A549 (cell line): ENCODE results near the gene GGTA1. TPM values are rescaled to one million over a fixed set of nuclear protein-coding genes. Genes with fewer than 3 reads are reported as not detected.

Experiments used
- ATAC-seq, 2 experiments: fragments of 200-7000 bp in 1 of 2; fragments of >200 bp in 1 of 2; cut with Nextera tagmentation in 1 of 2; cut with Tn5 transposase in 1 of 2; 3 replicates each; pipeline versions ENCODE4 v1.8.0 to v1.9.1; 2018 to 2020; ENCODE audit warnings: mild to moderate bottlenecking in 1 of 2, moderate library complexity in 1 of 2
- CTCF ChIA-PET: fragments of 300-600 bp; sonication (Branson Sonifier 250); formaldehyde crosslinking; extraction: SDS; loops from one replicate; lab custom pipeline; 2021; ENCODE audit warnings: antibody characterized with exemption, inconsistent platforms; lab: Yijun Ruan, JAX
- POLR2A ChIA-PET: fragments of 350-600 bp; formaldehyde crosslinking; extraction: SDS; loops from one replicate; lab custom pipeline; 2021; ENCODE audit warnings: antibody characterized with exemption, inconsistent platforms; lab: Yijun Ruan, JAX
- DNase-seq, 2 experiments: peaks; one replicate each; pipeline versions ENCODE4 v3.0.0 to v3.0.0-alpha.2; 2011 to 2016; ENCODE audit warnings: low read depth in 1 of 2, low spot score in 1 of 2
- FAIRE-seq: peaks from 2 replicates; lab custom pipeline; 2011; peaks lifted over from hg19 to GRCh38; lab: Jason Lieb, UNC
- H3K27ac ChIP-seq, 2 experiments: fragments of >200 bp; sonication (Bioruptor Twin); formaldehyde crosslinking; 3 replicates each; pipeline ENCODE4 v1.5.1; 2016 to 2017
- H3K4me1 ChIP-seq: fragments of >200 bp; sonication (Bioruptor Twin); formaldehyde crosslinking; 3 replicates; pipeline ENCODE4 v1.6.1; 2016
- H3K4me2 ChIP-seq: fragments of >200 bp; sonication (Bioruptor Twin); formaldehyde crosslinking; 3 replicates; pipeline ENCODE4 v1.6.1; 2016
- H3K4me3 ChIP-seq: fragments of >200 bp; sonication (Bioruptor Twin); formaldehyde crosslinking; 3 replicates; pipeline ENCODE4 v1.5.1; 2016
- H3K9me3 ChIP-seq: fragments of >200 bp; sonication (Bioruptor Twin); formaldehyde crosslinking; 3 replicates; pipeline ENCODE4 v1.6.1; 2016
- CEBPB ChIP-seq, 2 experiments: fragments of >200 bp in 1 of 2; sonication (Bioruptor Twin) in 1 of 2; formaldehyde crosslinking in 1 of 2; IDR thresholded peaks; 2 replicates each; pipeline ENCODE4 v1.6.1; 2012 to 2016
- EHF ChIP-seq: fragments of 250-450 bp; sonication (Bioruptor Pico); IDR thresholded peaks from 2 replicates; pipeline ENCODE4 v1.5.0; 2020; ENCODE audit warnings: mild to moderate bottlenecking
- EHMT2 ChIP-seq: fragments of 200-600 bp; sonication (generic); IDR thresholded peaks from 2 replicates; pipeline ENCODE4 v1.6.1; 2016; ENCODE audit warnings: antibody characterized with exemption, low read depth, mild to moderate bottlenecking, moderate library complexity
- ESRRA ChIP-seq: fragments of 150-350 bp; IDR thresholded peaks from 2 replicates; pipeline ENCODE4 v1.6.1; 2014; ENCODE audit warnings: mild to moderate bottlenecking, low read length, borderline replicate concordance
- GATA3 ChIP-seq: IDR thresholded peaks from 2 replicates; pipeline ENCODE4 v1.6.1; 2012; ENCODE audit warnings: borderline replicate concordance
- HOXB13 ChIP-seq: fragments of 250-450 bp; sonication (Bioruptor Pico); IDR thresholded peaks from 2 replicates; pipeline ENCODE4 v1.5.0; 2020; ENCODE audit warnings: low read depth, mild to moderate bottlenecking, moderate library complexity
- JUN ChIP-seq, 2 experiments: fragments of >200 bp; sonication (Bioruptor Twin); formaldehyde crosslinking; IDR thresholded peaks; 2 replicates in 1 of 2; 3 replicates in 1 of 2; pipeline ENCODE4 v1.6.1; 2016 to 2017
- KDM5A ChIP-seq: fragments of 200-600 bp; sonication (generic); IDR thresholded peaks from 2 replicates; pipeline ENCODE4 v1.6.1; 2016; ENCODE audit warnings: antibody characterized with exemption, mild to moderate bottlenecking
- MAFK ChIP-seq: fragments of 450-650 bp; IDR thresholded peaks from 2 replicates; pipeline ENCODE4 v1.6.1; 2014; ENCODE audit not compliant: partially characterized antibody
- MAZ ChIP-seq: fragments of 150-350 bp; IDR thresholded peaks from 2 replicates; pipeline ENCODE4 v1.6.1; 2014; ENCODE audit warnings: antibody characterized with exemption, low read depth, low read length, borderline replicate concordance
- NPAS2 ChIP-seq: fragments of 250-450 bp; sonication (Bioruptor Pico); IDR thresholded peaks from 2 replicates; pipeline ENCODE4 v1.8.0; 2022; ENCODE audit warnings: mild to moderate bottlenecking, moderate library complexity, borderline replicate concordance
- RFX5 ChIP-seq: fragments of 450-650 bp; IDR thresholded peaks from 2 replicates; pipeline ENCODE4 v1.7.1; 2014; ENCODE audit warnings: antibody characterized with exemption, mild to moderate bottlenecking, moderate library complexity
- RNF2 ChIP-seq: fragments of 200-600 bp; sonication (generic); IDR thresholded peaks from 2 replicates; pipeline ENCODE4 v1.6.1; 2016; ENCODE audit warnings: low read depth, mild to moderate bottlenecking, antibody characterized with exemption, moderate library complexity, borderline replicate concordance
- SMC3 ChIP-seq: fragments of >200 bp; sonication (Bioruptor Twin); formaldehyde crosslinking; IDR thresholded peaks from 3 replicates; pipeline ENCODE4 v1.6.1; 2018; ENCODE audit warnings: inconsistent platforms
- TFCP2L1 ChIP-seq: fragments of 250-450 bp; sonication (Bioruptor Pico); IDR thresholded peaks from 2 replicates; pipeline ENCODE4 v1.5.0; 2021; ENCODE audit warnings: mild to moderate bottlenecking
- ZNF302 ChIP-seq: fragments of 250-450 bp; sonication (Bioruptor Pico); IDR thresholded peaks from 2 replicates; pipeline ENCODE4 v1.9.0; 2021; ENCODE audit warnings: inconsistent platforms, mild to moderate bottlenecking, moderate library complexity
- ZSCAN20 ChIP-seq: fragments of 250-450 bp; sonication (Bioruptor Pico); IDR thresholded peaks from 2 replicates; pipeline ENCODE4 v1.8.0; 2022; ENCODE audit warnings: mild to moderate bottlenecking, moderate library complexity
- WGBS: methylation state at CpG from one replicate; pipeline ENCODE4 v1.1.6; 2017; ENCODE audit errors: missing lambda C conversion rate; 5-methylcytosine and 5-hydroxymethylcytosine counted together
- polyA plus RNA-seq, 4 experiments: library from polyadenylated mRNA; depleted of rRNA in 3 of 4; stranded (reverse); fragments of >200 nt; fragmentation: RNase III in 1 of 4; extraction: RNeasy Plus Mini Kit Qiagen cat#74134 plus additional on column Dnase treatment in 1 of 4; gene quantifications; 2 replicates in 3 of 4; 3 replicates in 1 of 4; pipeline ENCODE4 v1.2.3, GENCODE V29; 2011 to 2017
- TF ChIP-seq, protein P1 (sequence below): IDR thresholded peaks from 2 replicates; pipeline ENCODE4 v1.6.1; 2012
- TF ChIP-seq, protein P2 (sequence below): fragments of 450-650 bp; IDR thresholded peaks from 2 replicates; pipeline ENCODE4 v1.6.1; 2014; ENCODE audit warnings: antibody characterized with exemption

GGTA1 gene
- polyA plus RNA-seq, 2 of the 4 experiments (the other 2 are of a cell fraction) = 0.05 TPM; not detected in 1

DNA sequence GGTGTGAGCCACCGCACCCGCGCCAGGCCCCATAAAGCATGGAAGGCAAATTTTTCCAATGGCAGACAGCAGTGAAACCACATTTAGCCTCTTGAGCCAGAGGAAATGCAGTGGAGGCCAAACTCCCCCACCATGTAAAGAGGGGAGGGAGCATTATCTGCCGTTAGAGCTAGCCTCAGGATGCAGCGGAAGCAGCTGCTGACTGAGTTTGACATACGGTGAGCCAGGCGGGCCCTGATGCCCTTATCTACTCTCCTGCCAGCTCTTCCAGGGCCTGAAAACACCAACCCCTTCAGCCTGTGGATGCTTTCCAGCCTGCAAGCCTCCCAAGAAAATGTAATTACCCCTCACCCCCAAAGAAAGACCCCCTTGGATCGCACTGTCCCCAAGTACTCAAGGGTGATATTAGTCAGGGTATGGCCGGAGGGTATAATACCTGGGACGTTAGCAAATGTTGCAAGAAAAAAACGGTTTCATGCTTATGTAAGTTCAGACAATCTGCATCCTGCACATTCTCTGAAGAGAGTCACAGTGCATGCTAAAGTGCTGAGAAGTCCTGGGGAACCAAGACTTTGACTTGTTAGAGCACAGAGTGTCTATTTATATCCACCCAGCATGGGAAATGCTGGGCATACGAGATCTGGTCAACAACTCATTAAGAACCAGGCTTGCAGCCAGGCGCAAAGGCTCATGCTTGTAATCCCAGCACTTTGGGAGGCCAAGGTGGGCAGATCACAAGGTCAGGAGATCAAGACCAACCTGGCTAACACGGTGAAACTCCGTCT lies 11.3 kb upstream of the GGTA1 start (continued):
- TF ChIP-seq HOXB13 (CRISPR knock-in tag) = no peak
- TF ChIP-seq, all 56 proteins: peak for 0

- no peak overlapping the region for H3K27ac ChIP-seq
- TF ChIP-seq EHMT2 (no peak), ZSCAN20 (CRISPR knock-in tag) (no peak), NPAS2 (no peak), GATA3 (no peak), CEBPB (IDR thresholded peaks at IDR 0.05) (no peak), SMC3 (no peak), JUN (IDR thresholded peaks at IDR 0.05) (no peak), MAZ (no peak)
- TF ChIP-seq, protein P1, sequence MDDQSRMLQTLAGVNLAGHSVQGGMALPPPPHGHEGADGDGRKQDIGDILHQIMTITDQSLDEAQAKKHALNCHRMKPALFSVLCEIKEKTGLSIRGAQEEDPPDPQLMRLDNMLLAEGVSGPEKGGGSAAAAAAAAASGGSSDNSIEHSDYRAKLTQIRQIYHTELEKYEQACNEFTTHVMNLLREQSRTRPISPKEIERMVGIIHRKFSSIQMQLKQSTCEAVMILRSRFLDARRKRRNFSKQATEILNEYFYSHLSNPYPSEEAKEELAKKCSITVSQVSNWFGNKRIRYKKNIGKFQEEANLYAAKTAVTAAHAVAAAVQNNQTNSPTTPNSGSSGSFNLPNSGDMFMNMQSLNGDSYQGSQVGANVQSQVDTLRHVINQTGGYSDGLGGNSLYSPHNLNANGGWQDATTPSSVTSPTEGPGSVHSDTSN = no peak
- TF ChIP-seq, all 56 proteins: peak for 0
- FAIRE-seq = no peak
- Histone ChIP-seq H3K4me1 (no peaks in the 10 kb centered on the region), H3K4me2 (no peak overlapping the region), H3K4me3 (no peak overlapping the region), H3K9me3 (no peaks in the 10 kb centered on the region)
- CTCF ChIA-PET = interaction anchor here (0.7 to 1.5 kb wide), 2 partner anchors 26 to 221 kb away, joined by 3 read pairs; no protein-coding TSS in a partner anchor
- no peak for DNase-seq
- POLR2A ChIA-PET = no interaction called here
- no peak for ATAC-seq
- 89% methylated on average over 5 of the region's 5 CpGs for WGBS
These were observed 9.5 kb upstream of the GGTA1 start for GRCh38 chr9:121509180-121509579.

GRCh38 chr9:121508415-121508814 lies 8.8 kb upstream of the GGTA1 start:
- CTCF ChIA-PET = interaction anchor here (0.8 to 1.5 kb wide), 3 partner anchors 9 to 26 kb away, joined by 3 read pairs; no protein-coding TSS in a partner anchor
- no peaks in the 10 kb centered on the region for H3K9me3 ChIP-seq
- H3K4me3 ChIP-seq = no peak overlapping the region
- TF ChIP-seq KDM5A (no peak), RFX5 (no peak), SMC3 (no peak), RNF2 (no peak), ZNF302 (CRISPR knock-in tag) (no peak), EHF (CRISPR knock-in tag) (no peak), TFCP2L1 (CRISPR knock-in tag) (no peak)
- TF ChIP-seq, protein P2, sequence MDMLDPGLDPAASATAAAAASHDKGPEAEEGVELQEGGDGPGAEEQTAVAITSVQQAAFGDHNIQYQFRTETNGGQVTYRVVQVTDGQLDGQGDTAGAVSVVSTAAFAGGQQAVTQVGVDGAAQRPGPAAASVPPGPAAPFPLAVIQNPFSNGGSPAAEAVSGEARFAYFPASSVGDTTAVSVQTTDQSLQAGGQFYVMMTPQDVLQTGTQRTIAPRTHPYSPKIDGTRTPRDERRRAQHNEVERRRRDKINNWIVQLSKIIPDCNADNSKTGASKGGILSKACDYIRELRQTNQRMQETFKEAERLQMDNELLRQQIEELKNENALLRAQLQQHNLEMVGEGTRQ = no peak
- TF ChIP-seq, all 56 proteins: peak for 0
- no peak; a peak in 1 of 6 replicates for ATAC-seq
- no peak for FAIRE-seq
- H3K27ac ChIP-seq = no peak overlapping the region
- no peak for DNase-seq
- POLR2A ChIA-PET = interaction anchor here (0.7 kb wide), 1 partner anchor 38 kb away, joined by 5 read pairs; no protein-coding TSS in a partner anchor
- H3K4me1 ChIP-seq = no peaks in the 10 kb centered on the region
- H3K4me2 ChIP-seq = no peak overlapping the region

DNA sequence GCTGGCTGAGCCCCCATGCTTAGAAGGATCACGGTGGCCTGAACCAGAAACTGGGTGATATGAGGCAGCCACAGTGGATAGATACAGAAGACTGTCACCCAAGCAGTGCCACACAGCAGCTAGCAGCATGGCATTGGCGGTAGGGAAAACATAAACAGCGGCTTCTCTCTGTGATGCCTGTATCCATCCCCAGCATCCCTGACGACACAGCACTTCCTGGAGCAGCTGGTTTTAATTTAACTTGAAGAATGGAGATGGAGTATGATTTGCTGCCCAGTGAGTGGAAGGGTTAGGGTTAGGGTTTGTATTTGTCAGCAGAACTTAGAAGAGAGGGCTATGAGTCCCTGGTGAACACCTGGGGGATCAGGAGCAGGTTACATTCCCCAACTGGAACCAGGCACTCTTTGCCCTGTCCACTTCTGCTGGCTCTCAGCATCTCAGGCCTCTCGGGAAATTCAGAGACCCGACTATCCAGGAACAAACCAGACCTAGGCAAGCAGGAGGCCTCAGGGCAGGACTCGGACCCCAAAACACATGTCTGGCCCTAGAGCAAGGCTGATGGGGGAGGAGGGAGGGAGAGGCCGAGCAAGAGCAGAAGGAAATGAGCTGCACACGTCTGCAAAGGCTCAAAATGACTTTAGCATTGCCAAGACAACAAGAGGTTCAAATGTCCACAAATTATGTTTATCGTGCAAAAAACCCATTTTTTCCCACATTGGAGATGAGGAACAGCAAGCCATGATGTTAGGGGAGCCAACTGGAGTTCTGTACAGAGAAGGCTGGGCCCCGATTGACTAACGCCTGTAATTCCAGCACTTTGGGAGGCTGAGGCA lies 6.5 kb upstream of the GGTA1 start:
- peak; percentile 32 to 36; a peak in 3 of 6 replicates for ATAC-seq
- DNase-seq = no peak
- CTCF ChIA-PET = interaction anchor here (0.7 to 1.0 kb wide), 3 partner anchors 11 to 40 kb away, joined by 3 to 4 read pairs (median 3); no protein-coding TSS in a partner anchor
- TF ChIP-seq ESRRA (no peak), MAFK (peak; percentile 4)
- Histone ChIP-seq H3K4me3 (no peak overlapping the region), H3K4me1 (no peaks in the 10 kb centered on the region), H3K9me3 (no peaks in the 10 kb centered on the region), H3K27ac (no peak overlapping the region), H3K4me2 (no peak overlapping the region)
- FAIRE-seq = no peak
- POLR2A ChIA-PET = interaction anchor here (0.5 kb wide), 1 partner anchor 11 kb away, joined by 5 read pairs; no protein-coding TSS in a partner anchor
- WGBS = 70% methylated on average over 11 of the region's 12 CpGs
